Measurements from ENCODE around the gene ALKBH4. TPM values are rescaled to one million over a fixed set of nuclear protein-coding genes. Genes with fewer than 3 reads are reported as not detected.
"Not testable (repeated sequence)": the region's sequence is repeated elsewhere in the genome, so short reads cannot be mapped to it uniquely, and the experiment has no call there.

ALKBH4 gene
- total and polyA plus RNA-seq, 2 donors from 2014 or later: 14.0 to 15.4 TPM

- intact Hi-C loops (cut with DNase I); FAIRE-seq; H3K4me1 ChIP-seq (ENCODE audit: control insufficient read depth in 2 of 3, insufficient read depth in 2 of 3, low read depth in 1 of 3, low read length in 3 of 3); H3K27ac ChIP-seq (ENCODE audit: low read depth in 2 of 2, low read length in 2 of 2); H3K9me3 ChIP-seq (ENCODE audit: control insufficient read depth in 2 of 3, insufficient read depth in 1 of 3, low read length in 3 of 3); H3K4me3 ChIP-seq (ENCODE audit: low read length in 3 of 3); H3K36me3 ChIP-seq (ENCODE audit: control insufficient read depth in 2 of 3, insufficient read depth in 3 of 3, low read length in 3 of 3); H3K27me3 ChIP-seq (ENCODE audit: control insufficient read depth, insufficient read depth, low read length); H3K9ac ChIP-seq (ENCODE audit: low read length in 3 of 3): not testable (repeated sequence)
- DNase-seq: peak in 1 of 5 donors; percentile 29
Observed at GRCh38 chr7:102505298-102506185, 40.9 kb upstream of the ALKBH4 start.

GRCh38 chr7:102503141-102503540 lies 38.5 kb upstream of the ALKBH4 start:
- H3K9ac ChIP-seq (ENCODE audit: low read length in 3 of 3); H3K4me1 ChIP-seq (ENCODE audit: control insufficient read depth in 2 of 3, insufficient read depth in 2 of 3, low read depth in 1 of 3, low read length in 3 of 3); H3K27me3 ChIP-seq (ENCODE audit: control insufficient read depth, insufficient read depth, low read length); H3K27ac ChIP-seq (ENCODE audit: low read depth in 2 of 2, low read length in 2 of 2); DNase-seq; intact Hi-C loops (cut with DNase I); FAIRE-seq; H3K4me3 ChIP-seq (ENCODE audit: low read length in 3 of 3); H3K36me3 ChIP-seq (ENCODE audit: control insufficient read depth in 2 of 3, insufficient read depth in 3 of 3, low read length in 3 of 3); H3K9me3 ChIP-seq (ENCODE audit: control insufficient read depth in 2 of 3, insufficient read depth in 1 of 3, low read length in 3 of 3): not testable (repeated sequence)

DNA sequence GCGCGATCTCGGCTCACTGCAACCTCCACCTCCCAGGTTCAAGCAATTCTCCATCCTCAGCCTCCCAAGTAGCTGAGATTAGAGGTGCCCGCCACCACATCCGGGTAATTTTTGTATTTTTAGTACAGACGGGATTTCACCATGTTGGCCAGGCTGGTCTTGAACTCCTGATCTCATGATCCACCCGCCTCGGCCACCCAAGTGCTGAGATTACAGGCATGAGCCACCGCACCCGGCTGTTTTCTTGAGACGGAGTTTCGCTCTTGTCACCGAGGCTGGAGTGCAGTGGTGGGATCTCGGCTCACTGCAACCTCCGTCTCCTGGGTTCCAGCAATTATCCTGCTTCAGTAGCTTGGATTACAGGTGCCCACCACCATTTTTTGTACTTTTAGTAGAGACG lies 33.7 kb upstream of the ALKBH4 start:
- H3K27ac ChIP-seq (ENCODE audit: low read depth in 2 of 2, low read length in 2 of 2); H3K9me3 ChIP-seq (ENCODE audit: control insufficient read depth in 2 of 3, insufficient read depth in 1 of 3, low read length in 3 of 3); intact Hi-C loops (cut with DNase I); H3K9ac ChIP-seq (ENCODE audit: low read length in 3 of 3); H3K4me1 ChIP-seq (ENCODE audit: control insufficient read depth in 2 of 3, insufficient read depth in 2 of 3, low read depth in 1 of 3, low read length in 3 of 3); FAIRE-seq; H3K36me3 ChIP-seq (ENCODE audit: control insufficient read depth in 2 of 3, insufficient read depth in 3 of 3, low read length in 3 of 3); H3K4me3 ChIP-seq (ENCODE audit: low read length in 3 of 3); H3K27me3 ChIP-seq (ENCODE audit: control insufficient read depth, insufficient read depth, low read length): not testable (repeated sequence)
- peak in 1 of 5 donors; percentile 46 for DNase-seq

DNA sequence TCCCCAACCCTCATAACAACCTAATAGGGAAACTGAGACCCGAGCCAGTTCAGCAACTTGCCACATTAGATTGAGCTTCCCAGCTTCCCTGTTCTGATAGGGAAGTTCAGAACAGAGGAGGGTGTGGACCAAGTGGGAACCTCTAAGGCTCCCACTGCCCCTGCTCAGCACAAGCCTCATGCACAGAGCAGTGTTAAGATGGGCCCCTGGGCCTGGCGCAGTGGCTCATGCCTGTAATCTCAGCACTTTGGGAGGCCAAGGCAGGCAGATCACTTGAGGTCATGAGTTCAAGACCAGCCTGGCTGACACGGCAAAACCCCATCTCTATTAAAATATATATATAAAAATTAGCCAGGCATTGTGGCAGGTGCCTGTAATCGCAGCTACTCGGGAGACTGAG lies 32.6 kb upstream of the ALKBH4 start:
- H3K9me3 ChIP-seq (ENCODE audit: control insufficient read depth in 2 of 3, insufficient read depth in 1 of 3, low read length in 3 of 3); H3K27ac ChIP-seq (ENCODE audit: low read depth in 2 of 2, low read length in 2 of 2); FAIRE-seq; H3K4me1 ChIP-seq (ENCODE audit: control insufficient read depth in 2 of 3, insufficient read depth in 2 of 3, low read depth in 1 of 3, low read length in 3 of 3); H3K36me3 ChIP-seq (ENCODE audit: control insufficient read depth in 2 of 3, insufficient read depth in 3 of 3, low read length in 3 of 3); H3K27me3 ChIP-seq (ENCODE audit: control insufficient read depth, insufficient read depth, low read length); intact Hi-C loops (cut with DNase I); H3K4me3 ChIP-seq (ENCODE audit: low read length in 3 of 3); H3K9ac ChIP-seq (ENCODE audit: low read length in 3 of 3): not testable (repeated sequence)
- DNase-seq: peak in 1 of 5 donors; percentile 27

DNA sequence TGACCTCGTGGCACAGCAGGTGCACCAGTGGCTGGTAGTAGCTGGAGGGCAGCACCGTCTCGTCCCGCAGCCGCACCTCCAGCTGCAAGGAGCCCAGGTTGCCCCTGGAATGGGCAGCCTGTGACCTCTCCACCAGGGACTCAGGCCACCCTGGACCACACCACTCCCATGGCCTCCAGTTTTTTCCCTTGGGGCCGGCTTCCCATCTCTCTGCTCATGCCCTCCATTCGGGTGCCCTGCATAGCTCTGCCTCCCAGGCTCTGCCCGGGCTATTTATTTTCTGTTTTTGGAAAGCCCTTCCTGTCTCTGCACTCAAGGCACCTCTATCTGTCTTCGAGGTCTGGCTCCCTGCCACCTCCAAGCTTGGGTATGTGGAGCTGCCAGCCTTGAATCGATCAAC lies 32.2 kb upstream of the ALKBH4 start:
- intact Hi-C loops (cut with DNase I); FAIRE-seq: not testable (repeated sequence)
- DNase-seq: peak in 2 of 5 donors; percentile 4 to 64

DNA sequence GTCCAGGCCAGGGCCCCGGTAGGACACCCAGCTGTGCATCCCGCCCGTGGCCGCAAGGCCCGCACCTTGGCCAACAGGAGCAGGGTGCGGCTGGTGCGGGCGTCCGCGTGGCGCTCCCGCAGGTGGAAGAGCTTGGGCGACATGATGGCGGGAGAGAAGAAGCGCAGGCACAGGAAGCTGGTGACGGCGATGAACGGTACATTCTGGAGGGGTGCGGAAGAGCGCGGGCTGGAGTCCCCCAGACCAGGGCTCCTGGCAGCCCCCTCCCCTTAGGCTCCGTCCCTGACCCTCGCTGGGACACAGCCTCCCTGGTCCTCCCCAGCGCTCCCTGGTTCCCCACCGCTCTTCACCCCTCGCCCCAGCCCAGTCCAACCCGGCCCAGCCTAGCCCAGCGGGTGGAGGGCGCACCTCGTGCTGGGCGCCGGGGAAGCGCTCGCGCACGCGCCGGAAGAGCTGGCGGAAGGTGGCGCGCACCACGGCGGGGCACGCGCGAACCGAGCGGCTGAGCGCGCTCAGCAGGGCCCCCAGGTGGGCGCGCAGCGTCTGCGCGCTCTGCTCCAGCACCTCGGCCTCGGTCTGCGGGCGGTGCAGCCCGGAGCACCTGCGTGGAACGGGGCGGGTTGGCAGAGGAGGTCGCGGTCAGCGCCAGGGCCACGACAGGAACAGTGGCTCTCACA lies 29.9 kb upstream of the ALKBH4 start:
- H3K9me3 ChIP-seq (ENCODE audit: control insufficient read depth in 2 of 3, insufficient read depth in 1 of 3, low read length in 3 of 3); H3K9ac ChIP-seq (ENCODE audit: low read length in 3 of 3); H3K27me3 ChIP-seq (ENCODE audit: control insufficient read depth, insufficient read depth, low read length); FAIRE-seq; H3K36me3 ChIP-seq (ENCODE audit: control insufficient read depth in 2 of 3, insufficient read depth in 3 of 3, low read length in 3 of 3); DNase-seq; intact Hi-C loops (cut with DNase I); H3K4me1 ChIP-seq (ENCODE audit: control insufficient read depth in 2 of 3, insufficient read depth in 2 of 3, low read depth in 1 of 3, low read length in 3 of 3); H3K4me3 ChIP-seq (ENCODE audit: low read length in 3 of 3); H3K27ac ChIP-seq (ENCODE audit: low read depth in 2 of 2, low read length in 2 of 2): not testable (repeated sequence)

More for the DNA sequence above, 32.2 kb upstream of the ALKBH4 start:
- not testable (repeated sequence) for H3K27me3 ChIP-seq (ENCODE audit: control insufficient read depth, insufficient read depth, low read length); H3K4me3 ChIP-seq (ENCODE audit: low read length in 3 of 3); H3K27ac ChIP-seq (ENCODE audit: low read depth in 2 of 2, low read length in 2 of 2); H3K9ac ChIP-seq (ENCODE audit: low read length in 3 of 3); H3K9me3 ChIP-seq (ENCODE audit: control insufficient read depth in 2 of 3, insufficient read depth in 1 of 3, low read length in 3 of 3); H3K36me3 ChIP-seq (ENCODE audit: control insufficient read depth in 2 of 3, insufficient read depth in 3 of 3, low read length in 3 of 3); H3K4me1 ChIP-seq (ENCODE audit: control insufficient read depth in 2 of 3, insufficient read depth in 2 of 3, low read depth in 1 of 3, low read length in 3 of 3)

DNA sequence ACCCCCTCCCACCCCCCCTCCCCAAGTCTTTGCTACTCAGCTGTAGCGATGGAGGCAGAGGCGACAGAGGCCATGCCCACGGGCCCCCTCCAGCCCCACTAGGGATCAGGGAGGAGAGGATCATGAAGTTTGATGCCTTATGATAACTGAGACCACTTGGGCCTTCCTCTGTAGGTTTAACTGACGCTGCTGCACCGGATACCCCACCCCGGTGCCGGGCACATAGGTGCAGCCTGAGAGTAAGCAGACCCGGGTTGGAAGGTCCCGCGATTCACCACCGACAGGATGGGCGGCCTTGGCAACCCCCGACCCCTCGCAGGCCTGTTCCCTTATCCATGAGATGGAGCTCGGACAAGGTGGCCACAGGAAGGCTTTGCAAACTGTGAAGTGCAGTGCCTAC lies 29.4 kb upstream of the ALKBH4 start:
- H3K4me3 ChIP-seq (ENCODE audit: low read length in 3 of 3); H3K27ac ChIP-seq (ENCODE audit: low read depth in 2 of 2, low read length in 2 of 2); H3K27me3 ChIP-seq (ENCODE audit: control insufficient read depth, insufficient read depth, low read length); H3K4me1 ChIP-seq (ENCODE audit: control insufficient read depth in 2 of 3, insufficient read depth in 2 of 3, low read depth in 1 of 3, low read length in 3 of 3); H3K9ac ChIP-seq (ENCODE audit: low read length in 3 of 3); intact Hi-C loops (cut with DNase I); H3K9me3 ChIP-seq (ENCODE audit: control insufficient read depth in 2 of 3, insufficient read depth in 1 of 3, low read length in 3 of 3); FAIRE-seq; H3K36me3 ChIP-seq (ENCODE audit: control insufficient read depth in 2 of 3, insufficient read depth in 3 of 3, low read length in 3 of 3): not testable (repeated sequence)
- DNase-seq: peak in 1 of 5 donors; percentile 44

DNA sequence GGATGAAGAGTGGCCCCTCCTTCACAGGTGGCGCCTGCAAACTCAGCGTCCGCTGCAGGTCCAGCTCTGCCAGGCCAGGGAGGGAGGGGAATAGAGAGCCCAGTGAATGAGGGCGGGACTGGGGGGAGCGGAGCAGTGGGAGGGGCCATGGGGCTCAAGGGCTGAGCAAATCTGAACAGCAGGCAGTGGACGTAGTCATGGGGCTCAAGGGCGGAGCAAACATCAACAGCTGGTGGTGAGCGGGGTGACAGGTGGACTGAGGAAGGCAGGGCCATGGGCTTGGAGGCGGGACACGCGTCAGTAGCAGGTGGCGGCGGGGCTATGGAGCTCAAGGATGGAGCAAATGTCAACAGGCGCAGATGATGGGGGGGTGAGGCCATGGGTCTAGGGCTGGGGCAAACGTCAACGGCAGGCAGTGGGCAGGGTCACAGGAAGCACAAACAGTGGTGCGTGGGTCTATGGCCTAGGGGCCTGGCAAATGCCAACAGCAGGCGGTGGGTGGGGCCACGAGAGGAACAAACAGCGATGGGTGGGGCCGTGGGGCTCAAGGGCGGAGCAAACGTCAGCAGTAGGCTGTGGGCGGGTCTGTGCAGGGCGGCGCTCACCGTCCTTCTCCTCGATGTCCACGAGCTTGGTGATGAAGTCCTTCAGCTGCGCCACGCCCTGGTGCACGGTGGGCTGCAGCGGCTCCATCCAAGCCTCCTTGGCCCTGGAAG lies 28.7 kb upstream of the ALKBH4 start:
- H3K9me3 ChIP-seq (ENCODE audit: control insufficient read depth in 2 of 3, insufficient read depth in 1 of 3, low read length in 3 of 3); H3K36me3 ChIP-seq (ENCODE audit: control insufficient read depth in 2 of 3, insufficient read depth in 3 of 3, low read length in 3 of 3); H3K4me1 ChIP-seq (ENCODE audit: control insufficient read depth in 2 of 3, insufficient read depth in 2 of 3, low read depth in 1 of 3, low read length in 3 of 3); H3K27me3 ChIP-seq (ENCODE audit: control insufficient read depth, insufficient read depth, low read length); intact Hi-C loops (cut with DNase I); FAIRE-seq; H3K27ac ChIP-seq (ENCODE audit: low read depth in 2 of 2, low read length in 2 of 2); H3K9ac ChIP-seq (ENCODE audit: low read length in 3 of 3); H3K4me3 ChIP-seq (ENCODE audit: low read length in 3 of 3): not testable (repeated sequence)
- DNase-seq: peak in 1 of 5 donors; percentile 54

Data from kidney (tissue), 11 donors.